ENCODE results near the gene GAS6.
"Not testable (repeated sequence)": the region's sequence is repeated elsewhere in the genome, so short reads cannot be mapped to it uniquely, and the experiment has no call there.

Gene GAS6

GRCh38 chr13:113845723-113846635 is 17.9 kb downstream of the GAS6 start:
- in situ Hi-C loops (cut with HindIII; ENCODE audit: low pct_ligation_motif_present, low pct_unique_long_range_greater_than_20kb, low sequenced_read_pairs), result no loop called here
- no peak for DNase-seq

GRCh38 chr13:113845055-113845454 is 18.8 kb downstream of the GAS6 start:
- DNase-seq, result no peak
- in situ Hi-C loops (cut with HindIII; ENCODE audit: low pct_ligation_motif_present, low pct_unique_long_range_greater_than_20kb, low sequenced_read_pairs), result no loop called here

- in situ Hi-C loops (cut with HindIII; ENCODE audit: low pct_ligation_motif_present, low pct_unique_long_range_greater_than_20kb, low sequenced_read_pairs), result no loop called here
- DNase-seq, result no peak
Measured at GRCh38 chr13:113843864-113844556, 19.9 kb downstream of the GAS6 start.

- in situ Hi-C loops (cut with HindIII; ENCODE audit: low pct_ligation_motif_present, low pct_unique_long_range_greater_than_20kb, low sequenced_read_pairs), result no loop called here
- no peak for DNase-seq
Measured at GRCh38 chr13:113843063-113843654, 20.7 kb downstream of the GAS6 start.

GRCh38 chr13:113842336-113843062 is 21.4 kb downstream of the GAS6 start:
- in situ Hi-C loops (cut with HindIII; ENCODE audit: low pct_ligation_motif_present, low pct_unique_long_range_greater_than_20kb, low sequenced_read_pairs), result no loop called here
- DNase-seq, result no peak

- DNase-seq, result no peak
- in situ Hi-C loops (cut with HindIII; ENCODE audit: low pct_ligation_motif_present, low pct_unique_long_range_greater_than_20kb, low sequenced_read_pairs), result no loop called here
Measured at GRCh38 chr13:113841353-113841650, 22.6 kb downstream of the GAS6 start.

GRCh38 chr13:113840541-113841352 is 23.1 kb downstream of the GAS6 start:
- in situ Hi-C loops (cut with HindIII; ENCODE audit: low pct_ligation_motif_present, low pct_unique_long_range_greater_than_20kb, low sequenced_read_pairs), result no loop called here
- DNase-seq, result no peak

GRCh38 chr13:113839536-113840204 is 24.2 kb downstream of the GAS6 start:
- in situ Hi-C loops (cut with HindIII; ENCODE audit: low pct_ligation_motif_present, low pct_unique_long_range_greater_than_20kb, low sequenced_read_pairs), result no loop called here
- DNase-seq, result no peak

GRCh38 chr13:113838711-113839201 is 25.1 kb downstream of the GAS6 start:
- DNase-seq, result peak; percentile 40
- in situ Hi-C loops (cut with HindIII; ENCODE audit: low pct_ligation_motif_present, low pct_unique_long_range_greater_than_20kb, low sequenced_read_pairs), result no loop called here

- in situ Hi-C loops (cut with HindIII; ENCODE audit: low pct_ligation_motif_present, low pct_unique_long_range_greater_than_20kb, low sequenced_read_pairs), result no loop called here
Measured at GRCh38 chr13:113837560-113838355, 26.1 kb downstream of the GAS6 start.

GRCh38 chr13:113836768-113837559 is 26.9 kb downstream of the GAS6 start:
- peak; percentile 60 for DNase-seq

More at GRCh38 chr13:113837560-113838355, 26.1 kb downstream of the GAS6 start:
- peak; percentile 94 for DNase-seq

GRCh38 chr13:113835461-113836270 is 28.2 kb downstream of the GAS6 start:
- in situ Hi-C loops (cut with HindIII; ENCODE audit: low pct_ligation_motif_present, low pct_unique_long_range_greater_than_20kb, low sequenced_read_pairs), result no loop called here
- DNase-seq, result no peak

More at GRCh38 chr13:113836768-113837559, 26.9 kb downstream of the GAS6 start:
- in situ Hi-C loops (cut with HindIII; ENCODE audit: low pct_ligation_motif_present, low pct_unique_long_range_greater_than_20kb, low sequenced_read_pairs), result no loop called here

GRCh38 chr13:113834496-113835200 is 29.2 kb downstream of the GAS6 start:
- DNase-seq, result no peak
- in situ Hi-C loops (cut with HindIII; ENCODE audit: low pct_ligation_motif_present, low pct_unique_long_range_greater_than_20kb, low sequenced_read_pairs), result no loop called here

- in situ Hi-C loops (cut with HindIII; ENCODE audit: low pct_ligation_motif_present, low pct_unique_long_range_greater_than_20kb, low sequenced_read_pairs); DNase-seq: not testable (repeated sequence)
Measured at GRCh38 chr13:113834006-113834405, 29.9 kb downstream of the GAS6 start.
